Activated CD8-positive, alpha-beta memory T cell treated with anti-CD3 and anti-CD28 coated beads, Interleukin-2, amount 50 U/mL, for 1 hour (primary cell): ENCODE data around the gene STXBP5L.
"Not testable (repeated sequence)": the region's sequence is repeated elsewhere in the genome, so short reads cannot be mapped to it uniquely, and the experiment has no call there.

ENCODE experiments used
- DNase-seq: peaks from one replicate; pipeline ENCODE4 v3.0.0-alpha.2; 2020; ENCODE audit errors: extremely low read depth

Gene STXBP5L

DNA sequence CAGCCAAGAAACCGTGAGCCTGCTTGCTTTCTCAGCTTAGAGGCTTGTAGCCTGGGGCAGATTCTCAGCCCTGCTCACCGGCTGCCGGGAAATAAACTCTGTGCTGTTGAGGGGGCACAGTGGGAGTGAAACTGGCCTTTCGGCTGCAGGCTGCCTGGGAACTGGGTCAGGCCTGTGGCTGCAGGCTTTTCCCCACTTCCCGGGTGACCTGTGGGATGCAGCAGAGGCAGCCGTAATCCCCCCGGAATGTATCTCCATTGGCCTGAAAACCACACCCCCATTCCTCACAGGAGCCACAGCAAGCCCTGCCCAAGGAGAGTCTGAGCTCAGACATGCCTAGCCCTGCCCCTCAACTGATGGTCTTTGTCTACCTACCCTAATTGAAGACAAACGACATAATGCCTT is 110.9 kb downstream of the STXBP5L start:
- no peak for DNase-seq

DNA sequence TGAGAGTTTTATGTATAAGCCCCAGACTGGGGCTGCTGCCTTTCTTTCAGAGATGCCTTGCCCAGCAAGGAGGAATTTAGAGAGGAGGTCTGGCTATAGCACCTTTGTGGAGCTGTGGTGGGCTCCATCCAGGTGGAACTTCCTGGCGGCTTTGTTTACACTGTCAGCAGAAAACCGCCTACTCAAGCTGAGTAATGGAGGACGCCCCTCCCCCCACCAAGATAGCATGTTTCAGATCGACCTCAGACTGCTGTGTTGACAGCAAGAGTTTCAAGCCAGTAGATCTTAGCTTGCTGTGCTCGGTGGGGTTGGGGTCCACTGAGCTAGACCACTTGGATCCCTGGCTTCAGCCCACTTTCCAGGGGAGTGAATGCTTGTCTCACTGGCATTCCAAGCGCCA is 155.6 kb downstream of the STXBP5L start:
- no peak for DNase-seq

DNA sequence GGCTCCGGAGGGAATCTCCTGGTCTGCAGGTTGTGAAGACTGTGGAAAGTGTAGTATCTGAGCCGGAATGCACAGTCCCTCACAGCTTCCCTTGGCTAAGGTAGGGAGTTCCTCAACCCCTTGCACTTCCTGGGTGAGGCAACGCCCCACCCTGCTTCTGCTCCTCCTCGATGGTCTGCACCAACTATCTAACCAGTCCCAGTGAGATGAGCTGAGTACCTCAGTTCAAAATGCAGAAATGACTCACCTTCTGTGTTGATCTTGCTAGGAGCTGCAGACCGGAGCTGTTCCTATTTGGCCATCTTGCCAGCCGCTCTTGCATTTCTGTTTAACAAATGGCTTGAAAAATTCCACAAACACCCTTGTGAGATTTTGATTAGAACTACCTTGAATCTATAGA is 156.1 kb downstream of the STXBP5L start:
- no peak for DNase-seq

DNA sequence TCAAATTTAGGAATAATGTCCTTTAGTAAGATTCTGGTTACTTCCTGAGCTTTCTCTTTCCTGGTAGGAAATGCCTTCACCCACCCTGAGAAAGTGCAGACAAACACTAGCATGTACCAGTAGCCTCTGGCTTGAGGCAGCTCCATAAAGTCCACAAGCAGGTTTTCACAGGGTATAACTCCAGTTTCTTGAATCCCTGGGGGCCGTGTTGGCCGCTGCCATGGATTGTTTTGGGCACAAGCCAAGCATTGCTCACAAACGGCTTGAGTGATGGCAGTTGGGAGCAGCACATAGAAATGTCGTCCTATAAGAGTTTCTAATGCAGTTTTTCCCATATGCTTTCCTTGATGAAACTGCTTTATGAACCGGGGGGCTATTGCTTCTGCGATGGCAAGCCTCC is 164.1 kb downstream of the STXBP5L start:
- no peak for DNase-seq

DNA sequence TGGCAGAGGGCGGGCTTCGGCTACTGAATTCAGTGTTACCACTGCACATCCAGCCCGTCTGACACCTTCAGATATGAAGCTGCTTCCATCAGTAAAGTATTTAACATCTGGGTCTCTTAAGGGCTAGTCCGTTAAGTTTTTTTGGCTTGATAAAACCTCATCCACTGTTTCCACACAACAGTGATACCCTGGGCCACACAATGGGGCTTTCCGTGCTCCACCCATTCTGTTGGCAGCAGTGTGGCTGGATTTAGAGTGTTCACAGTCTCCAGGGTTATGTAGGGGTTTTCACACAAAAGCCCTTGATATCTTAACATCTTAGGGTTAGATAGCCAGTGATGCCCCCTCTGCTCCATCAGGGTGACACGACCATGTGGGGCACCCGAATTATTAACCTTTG is 165.0 kb downstream of the STXBP5L start:
- no peak for DNase-seq

DNA sequence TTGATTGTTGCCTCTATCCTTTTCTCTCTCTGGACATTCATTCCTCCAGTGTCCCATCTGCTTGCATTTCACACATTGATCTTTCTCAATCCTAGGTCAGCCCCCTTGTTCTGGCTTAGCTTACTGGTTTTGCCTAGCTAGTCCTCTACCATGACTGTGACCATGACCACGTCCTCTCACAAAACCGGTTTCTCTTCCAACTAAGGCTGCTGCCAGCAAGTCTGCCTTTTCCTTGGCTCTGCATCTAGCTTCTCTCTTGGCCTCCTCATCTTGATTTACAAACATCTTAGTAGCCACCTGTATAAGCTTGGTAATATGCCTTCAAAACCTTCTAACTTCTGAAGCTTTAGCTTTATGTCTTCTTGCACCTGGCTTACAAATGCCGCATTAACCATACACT is 167.2 kb downstream of the STXBP5L start:
- no peak for DNase-seq

DNA sequence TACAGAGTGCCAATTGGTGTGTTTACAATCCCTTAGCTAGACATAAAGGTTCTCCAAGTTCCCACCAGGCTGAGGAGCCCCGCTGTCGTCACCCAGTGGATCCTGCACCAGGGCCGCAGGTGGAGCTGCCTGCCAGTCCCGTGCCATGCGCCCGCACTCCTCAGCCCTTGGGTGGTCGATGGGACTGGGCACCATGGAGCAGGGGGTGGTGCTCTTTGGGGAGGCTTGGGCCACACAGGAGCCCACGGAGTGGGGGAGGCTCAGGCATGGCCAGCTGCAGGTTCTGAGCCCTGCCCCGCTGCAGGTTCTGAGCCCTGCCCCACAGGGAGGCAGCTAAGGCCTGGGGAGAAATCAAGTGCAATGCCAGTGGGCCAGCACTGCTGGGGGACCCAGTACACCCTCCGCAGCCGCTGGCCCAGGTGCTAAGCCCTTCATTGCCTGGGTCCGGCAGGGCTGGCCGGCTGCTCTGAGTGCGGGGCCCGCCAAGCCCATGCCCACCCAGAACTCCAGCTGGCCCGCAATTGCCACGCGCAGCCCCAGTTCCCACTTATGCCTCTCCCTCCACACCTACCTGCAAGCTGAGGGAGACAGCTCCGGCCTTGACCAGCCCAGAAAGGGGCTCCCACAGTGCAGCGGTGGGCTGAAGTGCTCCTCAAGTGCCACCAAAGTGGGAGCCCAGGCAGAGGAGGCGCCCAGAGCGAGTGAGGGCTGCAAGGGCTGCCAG is 170.5 kb downstream of the STXBP5L start:
- DNase-seq = not testable (repeated sequence)

DNA sequence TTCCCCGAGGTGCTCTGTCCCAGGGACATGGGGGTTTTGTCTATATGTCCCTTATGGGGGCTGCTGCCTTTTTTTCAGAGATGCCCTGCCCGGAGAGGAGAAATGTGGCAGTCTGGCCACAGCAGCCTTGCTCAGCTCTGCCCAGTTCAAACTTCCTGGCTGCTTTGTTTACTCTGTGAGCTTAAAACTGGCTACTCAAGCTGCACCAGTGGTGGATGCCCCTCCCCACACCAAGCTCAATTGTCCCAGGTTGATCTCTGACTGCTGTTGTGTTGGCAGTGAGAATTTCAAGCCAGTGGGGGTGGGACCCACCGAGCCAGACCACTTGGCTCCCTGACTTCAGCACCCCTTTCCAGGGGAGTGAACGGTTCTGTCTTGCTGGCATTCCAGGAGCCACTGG is 188.9 kb downstream of the STXBP5L start:
- DNase-seq = no peak

DNA sequence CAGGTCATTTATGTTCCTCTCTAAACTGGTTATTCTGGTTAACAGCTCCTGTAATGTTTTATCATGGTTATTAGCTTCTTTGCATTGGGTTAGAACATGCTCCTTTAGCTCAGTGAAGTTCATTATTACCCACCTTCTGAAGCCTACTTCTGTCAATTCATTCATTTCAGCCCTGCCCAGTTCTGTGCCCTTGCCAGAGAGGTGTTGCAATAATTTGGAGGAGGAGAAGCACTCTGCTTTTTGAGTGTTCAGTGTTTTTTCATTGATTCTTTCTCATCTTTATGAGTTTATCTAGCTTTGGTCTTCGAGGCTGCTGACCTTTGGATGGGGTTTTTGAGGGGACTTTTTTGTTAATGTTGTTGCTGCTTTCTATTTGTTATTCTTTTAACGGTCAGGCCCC is 203.1 kb downstream of the STXBP5L start:
- DNase-seq = not testable (repeated sequence)

DNA sequence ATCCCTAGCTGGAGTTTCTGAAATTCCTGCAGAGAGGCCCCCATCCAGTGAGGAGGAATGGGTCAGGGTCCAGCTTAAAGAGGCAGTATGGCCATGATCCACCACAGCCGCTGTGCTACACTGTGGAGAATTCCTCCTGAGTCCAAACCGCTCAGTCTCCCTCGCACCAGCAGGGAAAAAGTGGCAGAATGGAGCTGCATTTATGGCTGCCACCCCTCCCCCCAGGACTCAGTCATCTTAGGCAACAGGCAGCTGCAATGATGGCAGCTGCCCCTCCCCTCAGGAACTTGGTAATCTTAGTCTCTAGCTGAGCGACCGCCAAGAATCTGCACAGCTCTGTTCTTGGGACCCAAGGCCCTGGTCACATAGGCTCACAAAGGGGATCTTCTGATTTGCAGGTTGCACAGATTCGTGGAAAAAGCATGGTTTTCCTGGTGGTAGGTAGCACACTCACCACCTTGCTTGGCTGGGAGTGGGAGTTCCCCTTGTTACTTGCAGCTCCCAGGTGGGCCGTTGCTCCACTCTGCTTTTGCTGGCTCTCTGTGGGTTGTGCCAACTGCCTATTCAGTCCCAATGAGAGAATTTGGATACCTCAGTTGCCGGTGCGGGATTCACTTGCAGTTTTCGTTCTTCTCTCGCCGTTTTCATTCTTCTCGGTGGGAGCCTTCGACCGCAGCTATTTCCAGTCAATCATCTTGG is 204.1 kb downstream of the STXBP5L start:
- no peak for DNase-seq

DNA sequence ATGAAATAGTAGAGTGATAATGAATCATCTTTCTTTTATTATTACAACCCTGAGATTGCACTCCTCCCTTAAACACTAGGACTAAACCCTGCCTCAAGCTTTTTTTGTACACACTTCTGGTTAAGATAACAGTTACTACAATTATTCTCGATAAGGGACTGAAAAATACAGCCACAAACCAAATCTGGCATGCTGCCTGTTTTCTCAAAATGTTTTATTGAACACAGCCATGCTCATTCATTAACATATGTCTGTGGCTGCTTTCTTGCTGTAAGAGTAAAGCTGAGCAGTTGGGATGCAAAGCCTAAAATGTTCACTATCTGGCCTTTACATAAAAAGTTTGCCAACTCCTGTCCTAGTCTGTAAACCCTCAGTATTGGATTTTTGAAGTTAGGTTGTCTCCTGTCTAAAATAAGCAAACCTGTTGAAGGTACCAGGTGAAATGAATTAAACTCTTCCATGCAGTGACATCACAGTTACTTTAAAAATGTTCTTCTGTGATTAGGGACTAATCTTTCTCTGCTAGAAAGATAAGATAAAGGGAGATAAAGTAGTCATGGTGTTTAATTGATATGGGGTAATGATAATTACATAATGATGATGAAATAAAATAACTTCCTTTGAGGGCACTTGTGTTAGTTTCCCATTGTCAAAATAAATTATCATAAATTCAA is 218.2 kb downstream of the STXBP5L start:
- no peak for DNase-seq

DNA sequence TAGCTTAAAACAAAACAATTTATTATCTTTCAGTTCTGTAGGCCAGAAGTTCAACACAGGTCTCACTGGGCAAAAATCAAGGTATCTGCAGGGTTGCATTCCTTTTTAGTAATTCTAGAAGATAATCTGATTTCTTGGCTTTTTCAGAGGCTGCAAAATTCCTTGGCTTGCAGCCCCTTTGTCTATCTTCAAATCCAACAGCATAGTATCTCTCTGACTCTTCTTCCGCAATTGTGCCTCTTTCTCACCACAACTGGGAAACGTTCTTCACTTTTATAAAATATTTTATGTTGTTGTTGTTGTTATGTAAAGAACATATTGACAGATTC is 218.7 kb downstream of the STXBP5L start:
- no peak for DNase-seq

DNA sequence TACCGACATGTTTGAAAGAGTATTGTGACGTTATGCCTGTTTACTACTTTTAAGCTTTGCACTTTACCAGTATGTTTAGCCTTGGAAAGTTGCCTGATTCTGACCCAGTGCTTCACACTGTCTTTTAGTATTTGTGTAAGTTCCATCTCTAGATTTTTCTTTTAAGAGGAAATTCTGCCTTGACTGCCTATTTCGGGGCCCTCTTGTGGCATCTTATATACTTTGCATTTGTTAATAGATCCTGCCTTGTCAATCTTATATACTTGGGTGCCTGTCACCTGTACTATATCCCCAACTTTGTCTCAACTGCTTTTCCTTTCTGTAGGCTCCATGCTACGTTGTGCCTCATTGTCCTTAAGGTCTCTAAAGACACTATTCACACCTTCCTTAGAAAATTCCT is 244.6 kb downstream of the STXBP5L start:
- DNase-seq = no peak

DNA sequence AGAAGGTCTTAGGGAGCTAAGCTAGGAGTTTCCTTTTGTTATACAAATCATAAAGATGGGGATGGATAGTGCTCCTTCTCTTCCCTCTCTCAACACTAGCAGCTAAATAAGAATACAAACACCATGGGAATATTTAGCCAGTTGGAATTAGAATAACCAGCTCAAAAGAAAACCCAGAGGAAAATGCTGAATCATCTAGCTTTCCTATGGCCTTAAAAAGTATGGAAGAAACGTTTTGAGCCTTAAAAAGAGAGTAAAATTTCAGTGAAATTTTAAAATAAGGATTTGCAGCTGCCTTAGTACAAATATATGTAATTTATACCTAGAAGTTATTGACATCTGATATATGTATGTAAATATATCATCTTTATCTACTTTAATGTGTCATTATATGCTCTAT is 245.8 kb downstream of the STXBP5L start:
- no peak for DNase-seq

DNA sequence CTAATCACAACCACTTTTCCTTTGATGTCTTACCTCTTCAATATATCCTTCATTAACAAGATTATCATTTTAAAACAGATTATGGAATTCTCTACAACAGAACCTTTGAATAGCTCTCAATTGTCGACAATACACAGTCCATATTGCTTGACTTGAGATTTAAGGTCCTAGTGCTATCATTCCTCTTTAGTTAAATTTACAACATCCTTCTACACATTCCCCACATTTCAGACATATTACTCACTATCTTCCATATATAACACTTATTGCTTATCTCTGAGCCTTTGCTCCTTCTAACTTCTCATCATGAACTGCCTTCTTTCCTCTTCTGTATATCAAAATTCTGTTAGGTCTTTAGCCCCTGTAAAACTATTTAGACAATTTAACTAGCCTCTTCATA is 247.0 kb downstream of the STXBP5L start:
- no peak for DNase-seq

DNA sequence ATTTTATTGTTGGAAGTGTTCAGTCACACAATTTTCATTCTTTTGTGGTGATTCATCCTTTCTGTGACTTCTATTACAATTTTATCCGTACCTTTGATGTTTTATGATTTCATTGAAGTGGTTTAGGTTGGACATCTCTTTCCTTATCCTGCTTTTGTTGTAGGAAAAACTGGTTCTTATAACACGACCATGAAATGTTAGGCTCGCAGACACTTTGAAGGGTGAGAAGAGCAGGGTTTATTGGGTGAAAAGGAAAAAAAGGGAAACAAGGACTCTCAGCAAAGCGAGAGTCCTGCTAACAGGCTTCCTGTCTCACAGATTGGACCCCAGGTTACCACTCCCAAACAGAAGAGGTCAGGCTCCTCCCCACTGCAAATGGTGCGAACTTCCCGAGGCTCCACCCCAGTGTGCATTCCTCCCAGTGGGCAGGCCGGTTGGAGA is 257.4 kb downstream of the STXBP5L start:
- DNase-seq = no peak

DNA sequence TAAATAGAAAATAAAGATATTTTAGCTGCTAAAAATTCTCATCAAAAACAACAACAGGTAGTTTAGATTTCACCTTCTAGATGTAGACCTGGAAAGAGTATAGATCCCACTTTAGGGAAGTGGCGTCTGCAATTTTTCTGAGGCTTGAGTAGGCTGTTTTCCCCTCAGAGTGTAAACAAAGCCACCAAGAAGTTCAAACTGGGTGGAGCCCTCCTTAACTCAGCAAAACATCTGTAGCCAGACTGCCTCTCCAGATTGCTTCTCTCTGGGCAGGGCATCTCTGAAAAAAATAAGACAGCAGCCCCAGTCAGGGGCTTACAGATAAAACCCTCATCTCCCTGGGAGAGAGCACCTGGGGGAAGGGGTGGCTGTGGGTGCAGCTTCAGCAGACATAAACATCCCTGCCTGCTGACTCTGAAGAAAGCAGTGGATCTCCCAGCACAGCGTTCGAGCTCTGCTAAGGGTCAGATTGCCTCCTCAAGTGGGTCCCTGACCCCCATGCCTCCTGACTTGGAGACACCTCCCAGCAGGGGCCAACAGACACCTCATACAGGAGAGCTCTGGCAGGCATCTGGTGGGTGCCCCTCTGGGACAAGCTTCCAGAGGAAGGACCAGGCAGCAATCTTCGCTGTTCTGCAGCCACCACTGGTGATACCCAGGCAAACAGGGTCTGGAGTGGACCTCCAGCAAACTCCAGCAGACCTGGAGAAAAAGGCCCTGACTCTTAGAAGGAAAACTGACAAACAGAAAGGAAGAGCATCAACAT is 259.6 kb downstream of the STXBP5L start:
- DNase-seq = no peak

DNA sequence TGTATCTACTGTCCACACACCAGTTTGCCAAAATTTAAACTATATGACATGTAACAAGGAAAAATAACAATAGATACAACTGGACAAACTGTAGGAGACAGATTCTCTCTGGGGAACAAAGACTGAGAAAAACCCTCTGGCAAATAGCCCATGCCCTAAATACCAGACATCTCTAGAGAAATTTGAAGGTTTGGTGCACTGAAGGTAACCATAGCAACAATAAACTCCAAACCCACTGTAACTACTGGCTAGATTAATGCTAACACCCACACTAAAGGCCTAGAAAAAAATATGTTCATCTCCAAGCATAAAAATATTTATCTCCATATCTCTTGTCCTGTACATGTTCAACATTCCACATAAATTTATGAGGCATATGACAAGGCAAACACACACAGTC is 267.1 kb downstream of the STXBP5L start:
- no peak for DNase-seq

DNA sequence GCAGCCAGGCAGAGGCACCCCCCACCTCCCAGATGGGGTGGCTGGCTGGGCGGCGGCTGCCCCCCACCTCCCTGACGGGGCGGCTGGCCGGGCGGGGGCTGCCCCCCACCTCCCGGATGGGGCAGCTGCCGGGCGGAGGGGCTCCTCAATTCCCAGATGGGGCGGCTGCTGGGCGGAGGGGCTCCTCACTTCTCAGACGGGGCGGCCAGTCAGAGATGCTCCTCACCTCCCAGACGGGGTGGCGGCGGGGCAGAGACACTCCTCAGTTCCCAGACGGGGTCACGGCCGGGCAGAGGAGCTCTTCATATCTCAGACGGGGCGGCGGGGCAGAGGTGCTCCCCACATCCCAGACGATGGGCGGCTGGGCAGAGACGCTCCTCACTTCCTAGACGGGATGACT is 282.6 kb downstream of the STXBP5L start:
- DNase-seq = not testable (repeated sequence)

DNA sequence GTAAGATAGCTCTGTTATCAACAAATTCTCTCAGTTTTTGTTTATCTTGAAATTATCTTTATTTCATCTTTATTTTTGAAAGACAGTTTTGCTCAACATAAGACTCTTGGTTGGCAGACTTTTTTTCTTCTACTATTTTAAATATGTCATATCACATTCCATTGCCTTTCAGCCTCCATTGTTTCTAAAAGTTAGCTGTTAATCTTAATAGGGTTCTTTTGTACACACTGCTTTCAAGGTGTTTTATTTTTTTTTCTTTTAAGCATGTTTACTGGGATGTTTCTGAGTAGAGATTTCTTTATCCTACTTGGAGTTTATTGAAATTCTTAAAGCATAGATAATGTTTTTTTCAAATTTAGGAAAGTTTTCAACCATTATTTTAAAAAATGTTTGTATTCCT is 294.6 kb downstream of the STXBP5L start:
- no peak for DNase-seq

DNA sequence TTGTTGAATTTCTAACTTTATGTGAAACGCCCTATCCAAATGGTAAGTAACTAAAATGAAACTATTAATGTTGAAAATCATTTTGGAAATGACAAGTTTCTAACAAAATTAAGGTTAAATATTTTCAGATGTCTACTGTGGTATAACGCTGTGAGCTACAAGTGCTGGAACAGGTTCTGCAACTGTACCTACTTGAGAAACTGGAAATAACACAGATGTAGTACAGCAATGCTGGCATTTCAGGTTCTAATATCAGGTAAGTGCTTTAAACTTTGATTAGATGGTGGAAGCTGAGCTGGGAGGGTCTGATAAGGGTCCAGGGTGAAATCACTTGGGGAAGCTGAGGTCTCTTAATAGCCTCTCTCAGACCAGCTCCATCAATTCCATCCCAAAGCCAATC is 315.1 kb downstream of the STXBP5L start:
- DNase-seq = no peak

DNA sequence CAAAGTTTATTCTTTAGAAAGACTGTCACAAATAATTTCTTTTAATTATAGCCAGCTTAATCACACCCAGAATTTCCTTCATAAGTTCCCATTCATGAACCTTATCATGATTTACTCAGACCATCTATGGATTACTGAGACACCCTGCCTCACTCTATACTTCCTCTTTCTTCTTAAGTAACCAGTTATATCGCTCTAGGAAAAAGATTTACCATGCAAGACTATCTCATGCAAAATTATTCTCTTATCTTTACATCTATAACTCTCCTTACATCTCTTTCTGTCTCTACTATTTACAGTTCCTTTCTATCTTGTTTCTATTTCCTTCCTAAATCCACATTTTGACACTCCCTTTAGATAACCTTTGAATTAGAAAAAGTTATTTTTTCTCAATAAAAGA is 321.0 kb downstream of the STXBP5L start:
- no peak for DNase-seq
